HG02588 (cell line): ENCODE data around the gene ADD2.
A peak's percentile ranks its signal among the peaks of the same experiment; 100 is the strongest.

Experiments used
- ATAC-seq: cut with Tn5 transposase; IDR thresholded peaks from one replicate; pipeline ENCODE4 v1.9.1; 2021; ENCODE audit warnings: mild to moderate bottlenecking, moderate library complexity; ENCODE audit not compliant: unreplicated experiment

ADD2 gene

DNA sequence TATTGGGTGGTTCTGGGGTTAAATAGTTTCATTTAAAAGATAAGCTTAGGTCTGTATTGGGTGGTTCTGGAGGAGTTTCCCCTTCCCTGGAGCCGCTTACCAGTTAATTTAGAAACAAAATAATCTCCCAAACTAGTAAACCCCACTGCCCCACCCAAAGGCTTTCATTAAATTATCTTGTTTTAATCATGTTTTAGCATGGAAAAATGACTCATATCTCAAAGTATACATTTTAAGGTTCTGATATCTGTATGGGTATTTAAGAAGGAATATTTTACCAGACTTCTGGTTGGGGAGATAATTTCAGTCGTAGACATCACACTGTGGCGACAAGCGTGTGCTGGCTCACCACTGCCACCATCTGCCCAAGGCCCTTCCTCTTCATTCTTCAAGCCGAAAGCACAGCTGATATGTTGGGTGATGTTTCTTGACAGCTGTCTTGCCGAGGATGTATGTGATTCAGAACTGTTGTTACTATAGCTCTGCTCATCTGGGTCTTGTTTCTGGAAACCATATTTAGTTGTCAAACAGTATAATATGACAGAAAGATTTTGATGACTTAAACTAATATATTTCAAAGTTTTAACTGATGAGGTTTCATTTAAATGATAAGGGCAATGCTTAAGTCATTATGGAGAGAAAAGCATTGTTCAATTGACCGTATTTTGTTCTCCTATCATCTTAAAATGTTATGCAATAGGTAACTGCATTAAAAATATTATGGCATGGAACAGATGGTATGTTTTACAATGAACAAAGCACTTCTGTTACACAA lies 17.3 kb upstream of the ADD2 start:
- no peak for ATAC-seq

- no peak for ATAC-seq
Observed at GRCh38 chr2:70784320-70784719, 16.3 kb upstream of the ADD2 start.

DNA sequence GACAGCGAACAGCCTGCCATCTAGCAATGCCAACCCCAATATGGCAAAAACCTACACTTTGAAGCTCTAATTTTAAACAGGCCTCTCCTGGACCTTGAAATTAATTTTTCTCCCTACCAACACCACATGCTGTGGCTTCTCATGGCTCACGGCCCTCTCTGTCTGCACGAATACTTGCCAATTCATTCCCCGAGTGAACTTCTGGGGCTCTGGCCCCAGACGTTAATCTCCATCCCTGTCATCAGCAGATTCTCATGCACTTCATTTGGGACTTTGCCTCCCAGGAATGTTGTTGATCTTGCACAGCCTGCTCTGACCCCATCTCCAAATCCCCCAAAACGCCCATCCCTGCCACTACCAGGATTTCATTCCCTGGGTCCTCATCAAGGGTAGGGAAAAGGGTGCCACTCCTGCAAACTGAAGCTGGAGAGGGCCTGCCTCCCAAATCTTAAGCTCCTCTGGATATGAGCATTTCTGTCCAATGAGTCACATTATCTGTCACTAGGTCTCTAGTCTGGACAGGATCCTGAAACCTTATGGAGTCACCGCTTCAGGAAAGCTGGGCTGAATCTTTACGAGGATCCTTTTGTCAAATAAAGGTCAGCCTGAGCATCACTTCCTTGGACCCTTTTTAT lies 12.0 kb upstream of the ADD2 start:
- no peak for ATAC-seq

- no peak for ATAC-seq
Observed at GRCh38 chr2:70779491-70779890, 11.5 kb upstream of the ADD2 start.

DNA sequence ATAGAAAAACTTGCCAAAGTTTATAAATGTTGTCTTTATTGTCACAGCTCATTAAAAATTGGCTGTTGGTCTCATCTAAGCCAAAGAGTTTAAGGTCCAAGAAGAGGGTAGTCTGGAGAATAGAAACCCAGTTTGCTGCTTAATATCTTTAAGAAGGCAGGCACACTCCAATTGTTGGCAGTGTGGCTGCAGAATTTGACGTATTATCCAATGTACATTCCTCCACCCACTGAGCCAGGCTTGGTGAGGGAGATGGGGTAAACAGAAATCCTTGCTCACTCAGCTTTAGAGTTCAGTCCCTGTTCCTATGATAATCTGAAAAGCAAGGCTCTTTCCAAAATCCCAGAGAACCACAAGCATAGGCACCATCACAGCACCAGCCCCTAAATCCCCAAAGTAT lies 10.7 kb upstream of the ADD2 start:
- ATAC-seq: no peak

DNA sequence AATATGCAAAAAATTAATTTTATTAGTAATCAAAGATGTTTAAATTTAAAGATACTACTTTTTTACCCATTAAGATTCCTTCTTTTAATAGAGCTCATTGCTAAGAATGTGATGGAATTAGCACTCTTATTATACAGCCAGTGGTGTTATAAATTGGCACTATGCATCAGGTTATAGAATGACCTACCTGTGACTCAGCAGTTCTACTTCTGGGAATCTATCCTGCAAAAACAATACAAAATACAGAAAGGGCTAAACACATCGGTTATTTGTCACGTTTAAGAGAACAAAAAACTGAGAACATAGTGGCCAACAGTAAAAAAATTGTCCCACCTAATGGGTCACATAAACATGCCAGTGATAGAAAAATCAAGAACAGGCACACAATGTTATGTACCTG lies 9.4 kb upstream of the ADD2 start:
- no peak for ATAC-seq

- ATAC-seq: no peak
Observed at GRCh38 chr2:70776266-70776665, 8.3 kb upstream of the ADD2 start.

DNA sequence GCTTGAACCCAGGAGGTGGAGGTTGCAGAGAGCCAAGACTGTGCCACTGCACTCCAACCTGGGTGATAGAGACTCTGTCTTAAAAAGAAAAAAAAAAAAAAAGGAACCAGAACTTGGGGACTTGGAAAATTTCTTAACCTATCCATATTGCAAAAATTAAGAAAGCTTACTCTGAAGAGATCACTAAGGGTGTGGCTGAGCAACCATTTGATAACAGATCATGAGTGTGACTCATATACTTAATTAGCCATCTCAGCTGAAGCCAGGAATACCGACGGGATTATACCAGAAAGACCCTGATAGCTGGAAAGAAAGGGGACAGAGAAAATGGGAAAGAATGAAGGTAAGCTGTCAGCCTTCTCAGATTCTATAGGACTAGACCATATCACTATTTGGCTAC lies 7.1 kb upstream of the ADD2 start:
- ATAC-seq: no peak

DNA sequence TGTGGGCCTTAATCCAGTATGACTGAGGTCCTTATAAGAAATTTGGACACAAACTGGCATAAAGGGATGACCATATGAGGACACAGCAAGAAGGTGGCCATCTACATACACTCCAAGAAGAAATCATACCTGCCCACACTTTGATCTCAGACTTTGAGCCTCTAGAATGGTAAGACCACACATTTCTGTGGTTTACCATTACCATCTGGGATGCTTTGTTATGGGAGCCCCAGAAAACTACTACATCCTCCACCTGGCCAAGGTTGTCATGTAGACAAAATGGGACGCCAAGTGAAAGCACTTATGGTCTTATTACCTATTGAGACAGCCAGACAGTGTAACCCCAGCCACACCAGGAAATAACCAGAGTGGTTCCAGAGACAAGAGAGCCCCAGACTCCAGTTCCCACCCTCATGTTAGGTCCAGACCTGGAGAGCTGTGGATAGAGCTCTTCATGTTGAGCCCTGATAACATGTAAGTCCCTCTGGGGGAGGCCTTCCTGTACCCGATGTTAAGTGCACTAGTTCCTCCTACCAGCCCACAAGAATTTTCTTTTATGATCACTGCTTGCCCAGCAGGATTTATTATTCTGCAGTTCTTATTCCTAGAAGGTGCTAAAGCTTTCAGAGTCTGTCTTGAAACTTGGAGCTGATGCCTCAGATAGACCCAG lies 4.6 kb upstream of the ADD2 start:
- ATAC-seq: no peak

DNA sequence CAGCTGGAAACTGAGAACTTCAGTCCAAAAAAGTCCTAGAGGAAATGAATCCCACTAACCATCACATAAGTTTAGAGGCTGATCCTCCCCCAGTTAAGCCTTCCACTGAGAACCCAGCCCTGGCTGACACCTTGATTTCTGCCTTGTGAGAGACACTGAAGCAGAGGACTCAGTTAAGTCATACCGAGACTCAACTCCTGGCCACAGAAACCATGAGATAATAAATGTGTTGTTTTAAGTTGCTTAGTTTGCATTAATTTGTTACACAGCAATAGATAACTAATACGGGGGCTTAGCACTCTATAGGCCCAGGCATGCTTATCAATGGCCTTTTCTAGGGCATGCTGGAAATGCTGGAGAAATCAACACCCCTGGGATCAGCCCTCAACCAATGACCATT lies 3.4 kb upstream of the ADD2 start:
- ATAC-seq: peak; percentile 66

- ATAC-seq: no peak
Observed at GRCh38 chr2:70769450-70769849, 1.4 kb upstream of the ADD2 start.

DNA sequence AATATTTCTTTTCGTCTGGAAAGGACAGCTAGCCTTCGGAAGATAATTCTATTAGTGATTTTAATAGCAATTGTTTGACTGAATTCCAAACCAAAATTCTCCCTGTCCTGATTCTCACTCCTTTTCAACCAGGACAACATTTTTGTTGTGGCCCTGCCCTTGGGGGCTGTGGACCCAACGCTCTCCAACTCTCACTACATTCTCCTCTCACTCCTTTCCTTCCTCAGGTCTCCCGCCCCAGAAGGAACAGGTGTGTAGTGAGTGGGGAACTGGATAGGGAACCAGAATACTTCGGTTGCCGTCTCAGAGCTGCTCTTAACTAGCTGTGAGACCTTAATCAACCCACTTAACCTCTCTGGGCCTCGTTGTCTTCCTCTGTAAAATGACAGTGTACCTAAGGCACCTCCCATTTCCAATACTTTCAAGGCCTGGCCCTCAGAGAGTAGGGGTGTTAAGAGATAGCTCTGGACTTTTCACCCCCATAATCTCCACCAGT lies 638 bp upstream of the ADD2 start:
- no peak for ATAC-seq

DNA sequence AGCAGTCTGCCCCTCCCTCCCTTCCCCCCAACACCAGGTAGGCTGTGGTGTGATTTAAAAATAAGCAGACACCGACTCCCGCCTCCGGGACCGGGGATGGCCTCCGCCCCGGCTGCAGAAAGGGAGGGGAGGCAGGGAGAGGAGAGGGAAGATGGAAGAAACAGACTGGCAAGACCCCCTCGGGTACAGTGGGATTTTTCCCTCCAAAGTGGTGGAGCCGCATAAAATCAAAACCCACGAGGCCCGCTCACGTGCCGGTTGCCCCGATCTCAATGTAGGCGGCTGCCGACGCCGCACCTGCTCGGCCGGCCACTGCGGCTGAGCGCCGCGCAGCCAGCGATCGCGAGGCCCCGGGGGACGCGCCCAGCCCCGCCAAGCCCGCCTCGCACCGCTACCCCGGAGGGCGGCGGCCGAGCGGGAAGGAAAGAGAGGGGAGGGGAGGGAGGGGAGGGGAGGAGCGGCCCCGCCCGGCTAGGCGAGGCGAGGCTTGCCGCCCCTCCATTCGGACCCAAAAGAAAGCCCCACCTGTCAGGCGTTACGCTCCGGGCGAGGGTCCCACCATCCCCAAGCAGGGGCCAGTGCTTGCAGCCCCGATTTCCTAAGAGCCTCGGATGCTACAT lies 811 bp downstream of the ADD2 start:
- no peak for ATAC-seq

DNA sequence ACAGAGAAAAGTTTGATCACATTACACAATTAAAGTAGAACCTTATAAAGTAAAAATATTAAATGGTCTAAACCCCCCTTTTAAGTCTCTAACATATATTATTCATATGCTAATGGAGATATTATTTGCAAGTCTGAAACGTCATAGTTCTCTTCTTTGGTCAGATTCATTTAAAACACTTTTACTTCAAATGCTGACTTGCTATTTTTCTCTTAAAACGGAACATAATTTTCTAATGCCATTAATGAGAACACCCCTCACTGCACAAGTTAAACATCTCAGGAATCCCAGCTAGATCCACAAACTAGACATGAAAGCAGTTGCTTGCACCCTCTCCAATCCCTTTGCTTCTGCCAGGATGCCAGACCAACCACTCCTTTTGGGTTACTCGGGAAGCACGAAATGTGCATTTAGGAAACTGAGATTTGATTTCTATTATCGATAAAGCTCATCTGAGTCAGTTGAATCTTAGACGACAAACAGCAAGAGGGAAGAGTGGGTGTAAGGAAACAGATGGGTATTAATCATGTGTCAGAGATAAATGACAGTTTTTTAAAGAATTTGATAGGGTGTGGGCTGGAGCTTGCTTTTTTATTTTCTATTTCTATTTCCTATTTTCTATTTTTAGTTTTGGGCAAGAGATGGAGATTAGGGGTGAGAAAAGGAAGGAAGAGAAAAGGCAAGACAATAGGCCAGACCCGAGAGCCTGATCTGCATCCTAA lies 1.5 kb downstream of the ADD2 start:
- no peak for ATAC-seq

DNA sequence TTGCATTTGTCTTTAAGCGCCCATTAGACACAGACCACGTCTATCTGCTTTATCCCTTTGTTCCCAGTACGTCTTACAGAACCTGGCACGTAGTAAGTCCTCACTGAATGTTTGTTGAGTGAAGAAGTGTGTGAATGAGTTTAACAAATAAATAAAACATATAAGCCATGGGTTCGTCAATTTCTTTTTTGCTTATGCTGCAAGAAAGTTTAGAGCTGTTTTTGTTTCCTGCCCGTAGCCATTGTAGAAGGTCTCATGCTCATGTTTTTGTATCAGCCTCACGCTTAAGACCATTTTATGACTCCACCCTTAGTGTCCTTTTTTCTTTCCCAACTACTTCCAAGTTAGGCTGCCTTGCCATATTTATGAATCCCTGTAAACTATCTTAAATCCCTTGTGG lies 2.5 kb downstream of the ADD2 start:
- no peak for ATAC-seq

- ATAC-seq: no peak
Observed at GRCh38 chr2:70759446-70759845, 8.6 kb downstream of the ADD2 start.

DNA sequence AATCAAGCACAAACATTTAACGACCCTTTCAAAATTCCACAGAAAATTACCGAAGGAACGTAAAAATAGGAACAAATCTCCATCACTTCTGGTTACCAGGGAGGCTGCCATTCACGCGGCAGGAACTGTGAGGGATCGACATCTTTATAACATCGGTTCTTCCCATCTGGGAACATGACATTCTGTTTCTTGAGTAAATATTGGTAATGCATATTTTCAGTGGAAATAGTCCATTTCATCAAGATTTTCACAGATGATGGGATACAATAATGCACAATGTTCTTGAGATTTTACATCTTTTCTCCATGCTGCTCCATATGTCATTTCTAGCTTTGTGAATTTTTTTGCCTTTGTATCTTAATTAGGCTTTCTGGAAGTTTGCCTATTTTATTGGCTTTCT lies 10.0 kb downstream of the ADD2 start:
- ATAC-seq: no peak

DNA sequence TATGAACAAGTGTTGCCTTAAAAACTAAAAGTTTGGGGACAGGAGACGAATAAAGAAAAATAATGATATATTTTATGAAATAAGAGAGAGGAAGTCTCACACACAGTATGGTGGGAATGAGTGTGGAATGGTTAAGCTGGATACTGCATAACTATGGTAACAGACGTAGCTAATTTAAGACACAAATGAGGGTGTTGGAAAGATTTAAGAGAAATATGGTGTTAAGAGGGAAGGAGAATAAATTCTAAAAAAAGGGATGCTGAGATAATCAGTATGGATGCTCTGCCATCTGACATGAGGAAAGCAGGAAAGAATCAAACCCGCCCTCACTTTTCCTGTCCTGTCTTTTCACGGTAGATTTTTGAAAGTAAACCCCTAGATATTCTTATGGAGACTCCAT lies 10.6 kb downstream of the ADD2 start:
- no peak for ATAC-seq

GRCh38 chr2:70756128-70756527 lies 11.9 kb downstream of the ADD2 start:
- ATAC-seq: no peak

- no peak for ATAC-seq
Observed at GRCh38 chr2:70753902-70754301, 14.1 kb downstream of the ADD2 start.

- no peak for ATAC-seq
Observed at GRCh38 chr2:70753031-70753430, 15.0 kb downstream of the ADD2 start.
